K562 (cell line): ENCODE measurements around the gene TNIK. TPM values are rescaled to one million over a fixed set of nuclear protein-coding genes. Genes with fewer than 3 reads are reported as not detected.
A peak's percentile ranks its signal among the peaks of the same experiment; 100 is the strongest.

Experiments
- LCOR ChIP-seq: sonication (generic); formaldehyde crosslinking; IDR thresholded peaks from 2 replicates; pipeline ENCODE4 v1.8.0; 2022; ENCODE audit warnings: mild to moderate bottlenecking, missing genetic modification reagents
- RAD21 ChIP-seq, 2 experiments: fragments of 250-450 bp in 1 of 2; fragments of 450-650 bp in 1 of 2; sonication (Bioruptor Pico) in 1 of 2; formaldehyde crosslinking in 1 of 2; IDR thresholded peaks in 1 of 2; conservative IDR thresholded peaks in 1 of 2; 2 replicates each; pipeline versions ENCODE4 v1.4.0 to v1.8.0; 2020 to 2022; ENCODE audit warnings: mild to moderate bottlenecking in 2 of 2, moderate library complexity in 1 of 2
- RAD51 ChIP-seq: fragments of 450-650 bp; IDR thresholded peaks from 2 replicates; pipeline ENCODE4 v1.7.1; 2016; ENCODE audit warnings: low read depth, mild to moderate bottlenecking, borderline replicate concordance
- SMAD4 ChIP-seq: fragments of 250-450 bp; sonication (Bioruptor Pico); conservative IDR thresholded peaks from 2 replicates; pipeline ENCODE4 v1.8.0; 2021; ENCODE audit warnings: inconsistent platforms, mild to moderate bottlenecking, moderate library complexity
- SMC3 ChIP-seq: conservative IDR thresholded peaks from 2 replicates; pipeline ENCODE4 v1.6.1; 2011; ENCODE audit warnings: low read depth, low read length, improper control_type of control experiment; ENCODE audit not compliant: insufficient read depth
- polyA plus RNA-seq, 8 experiments: library from polyadenylated mRNA; depleted of rRNA in 4 of 8; stranded (reverse) in 5 of 8; unstranded in 3 of 8; fragments of >200 nt; fragmentation: Nextera tagmentation in 2 of 8; fragmentation: Illumina TruSeq in 1 of 8; extraction: Ambion mirVana in 2 of 8; extraction: Trizol in 1 of 8; gene quantifications; 2 replicates each; pipeline versions ENCODE4 v1.2.1 to v1.2.3, GENCODE V29; 2011 to 2014; ENCODE audit warnings: inconsistent platforms in 1 of 8, missing spikeins in 1 of 8
- total RNA-seq, 7 experiments: library from RNA; depleted of rRNA in 6 of 7; stranded (reverse); fragments of >200 nt in 6 of 7; fragmentation: Illumina TruSeq in 2 of 7; extraction: Trizol in 2 of 7; gene quantifications; 2 replicates each; pipeline versions ENCODE4 v1.2.1 to v1.2.3, GENCODE V29; 2011 to 2021; ENCODE audit warnings: low replicate concordance in 1 of 7
- TF ChIP-seq, protein P1 (sequence below), 2 experiments: fragments of 450-650 bp; formaldehyde crosslinking in 1 of 2; IDR thresholded peaks; 2 replicates each; pipeline versions ENCODE4 v1.4.0 to v1.6.1; 2014 to 2020; ENCODE audit warnings: mild to moderate bottlenecking in 2 of 2, borderline replicate concordance in 1 of 2, low read depth in 1 of 2
- TF ChIP-seq, protein P2 (sequence below), 3 experiments: IDR thresholded peaks in 2 of 3; conservative IDR thresholded peaks in 1 of 3; 2 replicates each; pipeline ENCODE4 v1.5.1; 2011 to 2012; ENCODE audit warnings: low read length in 3 of 3, mild to moderate bottlenecking in 3 of 3, control low read depth in 2 of 3, improper control_type of control experiment in 1 of 3, inconsistent platforms in 1 of 3, low read depth in 1 of 3, mixed read lengths in 1 of 3, moderate library complexity in 1 of 3; ENCODE audit not compliant: insufficient read depth in 2 of 3
- TF ChIP-seq, protein P3 (sequence below), 2 experiments: IDR thresholded peaks in 1 of 2; conservative IDR thresholded peaks in 1 of 2; 2 replicates each; pipeline ENCODE4 v1.6.1; 2016; ENCODE audit warnings: low read depth in 2 of 2, mild to moderate bottlenecking in 1 of 2, missing compliant biosample characterization in 1 of 2, missing genetic modification characterization in 1 of 2, moderate library complexity in 1 of 2

The TNIK gene
- total and polyA plus RNA-seq, 9 of the 15 experiments (the other 6 are each of a cell fraction or from before 2014, with no cell fraction given) = 6.6 to 39.0 (median 24.7) TPM

DNA sequence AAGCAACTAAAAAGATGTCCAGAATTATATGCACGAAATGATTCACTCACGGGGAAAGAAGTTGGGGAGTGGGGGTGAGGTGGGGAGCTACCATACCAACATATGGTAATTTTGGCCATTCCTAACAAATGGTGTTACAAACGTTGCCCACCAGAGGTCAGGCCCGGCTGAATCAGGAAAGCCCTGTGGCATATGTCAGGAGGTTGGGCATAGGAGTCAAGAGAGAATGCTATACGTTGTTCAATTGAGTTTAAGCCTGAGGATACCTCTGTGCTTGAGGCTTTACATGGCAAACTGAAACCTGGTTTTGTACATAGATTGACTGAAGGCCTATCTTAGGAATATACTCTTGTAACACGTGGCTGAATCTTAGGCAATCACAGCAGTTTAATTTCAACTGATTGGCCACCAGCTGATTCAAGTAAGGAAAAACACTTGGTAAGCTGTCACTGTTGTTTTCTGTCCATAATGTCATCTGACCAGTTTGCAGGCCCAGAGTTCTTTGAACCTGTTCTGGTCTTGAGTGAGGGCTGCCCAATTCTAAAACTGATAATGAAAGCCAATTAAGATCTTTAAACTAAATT is 410.3 kb downstream of the TNIK start (continued):
- TF ChIP-seq, protein P1, sequence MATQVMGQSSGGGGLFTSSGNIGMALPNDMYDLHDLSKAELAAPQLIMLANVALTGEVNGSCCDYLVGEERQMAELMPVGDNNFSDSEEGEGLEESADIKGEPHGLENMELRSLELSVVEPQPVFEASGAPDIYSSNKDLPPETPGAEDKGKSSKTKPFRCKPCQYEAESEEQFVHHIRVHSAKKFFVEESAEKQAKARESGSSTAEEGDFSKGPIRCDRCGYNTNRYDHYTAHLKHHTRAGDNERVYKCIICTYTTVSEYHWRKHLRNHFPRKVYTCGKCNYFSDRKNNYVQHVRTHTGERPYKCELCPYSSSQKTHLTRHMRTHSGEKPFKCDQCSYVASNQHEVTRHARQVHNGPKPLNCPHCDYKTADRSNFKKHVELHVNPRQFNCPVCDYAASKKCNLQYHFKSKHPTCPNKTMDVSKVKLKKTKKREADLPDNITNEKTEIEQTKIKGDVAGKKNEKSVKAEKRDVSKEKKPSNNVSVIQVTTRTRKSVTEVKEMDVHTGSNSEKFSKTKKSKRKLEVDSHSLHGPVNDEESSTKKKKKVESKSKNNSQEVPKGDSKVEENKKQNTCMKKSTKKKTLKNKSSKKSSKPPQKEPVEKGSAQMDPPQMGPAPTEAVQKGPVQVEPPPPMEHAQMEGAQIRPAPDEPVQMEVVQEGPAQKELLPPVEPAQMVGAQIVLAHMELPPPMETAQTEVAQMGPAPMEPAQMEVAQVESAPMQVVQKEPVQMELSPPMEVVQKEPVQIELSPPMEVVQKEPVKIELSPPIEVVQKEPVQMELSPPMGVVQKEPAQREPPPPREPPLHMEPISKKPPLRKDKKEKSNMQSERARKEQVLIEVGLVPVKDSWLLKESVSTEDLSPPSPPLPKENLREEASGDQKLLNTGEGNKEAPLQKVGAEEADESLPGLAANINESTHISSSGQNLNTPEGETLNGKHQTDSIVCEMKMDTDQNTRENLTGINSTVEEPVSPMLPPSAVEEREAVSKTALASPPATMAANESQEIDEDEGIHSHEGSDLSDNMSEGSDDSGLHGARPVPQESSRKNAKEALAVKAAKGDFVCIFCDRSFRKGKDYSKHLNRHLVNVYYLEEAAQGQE (IDR thresholded peaks at IDR 0.05; ENCODE audit: borderline replicate concordance) = peak; percentile 72; the same call in 1 of the 2 replicates
- TF ChIP-seq, protein P1 (CRISPR knock-in tag; IDR thresholded peaks at IDR 0.05; ENCODE audit: low read depth) = no peak
- TF ChIP-seq SMC3 = peak; percentile 86
- TF ChIP-seq, protein P2, sequence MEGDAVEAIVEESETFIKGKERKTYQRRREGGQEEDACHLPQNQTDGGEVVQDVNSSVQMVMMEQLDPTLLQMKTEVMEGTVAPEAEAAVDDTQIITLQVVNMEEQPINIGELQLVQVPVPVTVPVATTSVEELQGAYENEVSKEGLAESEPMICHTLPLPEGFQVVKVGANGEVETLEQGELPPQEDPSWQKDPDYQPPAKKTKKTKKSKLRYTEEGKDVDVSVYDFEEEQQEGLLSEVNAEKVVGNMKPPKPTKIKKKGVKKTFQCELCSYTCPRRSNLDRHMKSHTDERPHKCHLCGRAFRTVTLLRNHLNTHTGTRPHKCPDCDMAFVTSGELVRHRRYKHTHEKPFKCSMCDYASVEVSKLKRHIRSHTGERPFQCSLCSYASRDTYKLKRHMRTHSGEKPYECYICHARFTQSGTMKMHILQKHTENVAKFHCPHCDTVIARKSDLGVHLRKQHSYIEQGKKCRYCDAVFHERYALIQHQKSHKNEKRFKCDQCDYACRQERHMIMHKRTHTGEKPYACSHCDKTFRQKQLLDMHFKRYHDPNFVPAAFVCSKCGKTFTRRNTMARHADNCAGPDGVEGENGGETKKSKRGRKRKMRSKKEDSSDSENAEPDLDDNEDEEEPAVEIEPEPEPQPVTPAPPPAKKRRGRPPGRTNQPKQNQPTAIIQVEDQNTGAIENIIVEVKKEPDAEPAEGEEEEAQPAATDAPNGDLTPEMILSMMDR (IDR thresholded peaks at IDR 0.05 in 2 of 3, conservative IDR thresholded peaks at IDR 0.05 in 1 of 3; ENCODE audit: insufficient read depth in 2 of 3, low read depth in 1 of 3, low read length in 3 of 3) = peak; percentile 72 to 83 (median 78)
- TF ChIP-seq RAD51 = 0 out of 2 replicates have a peak, but pooled peaks have one; percentile 10
- TF ChIP-seq RAD21 (CRISPR knock-in tag; conservative IDR thresholded peaks at IDR 0.05 in 1 of 2, IDR thresholded peaks at IDR 0.05 in 1 of 2) = peak; percentile 75 to 90
- no peak for TF ChIP-seq LCOR
- TF ChIP-seq, protein P3, sequence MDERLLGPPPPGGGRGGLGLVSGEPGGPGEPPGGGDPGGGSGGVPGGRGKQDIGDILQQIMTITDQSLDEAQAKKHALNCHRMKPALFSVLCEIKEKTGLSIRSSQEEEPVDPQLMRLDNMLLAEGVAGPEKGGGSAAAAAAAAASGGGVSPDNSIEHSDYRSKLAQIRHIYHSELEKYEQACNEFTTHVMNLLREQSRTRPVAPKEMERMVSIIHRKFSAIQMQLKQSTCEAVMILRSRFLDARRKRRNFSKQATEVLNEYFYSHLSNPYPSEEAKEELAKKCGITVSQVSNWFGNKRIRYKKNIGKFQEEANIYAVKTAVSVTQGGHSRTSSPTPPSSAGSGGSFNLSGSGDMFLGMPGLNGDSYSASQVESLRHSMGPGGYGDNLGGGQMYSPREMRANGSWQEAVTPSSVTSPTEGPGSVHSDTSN (CRISPR knock-in tag; IDR thresholded peaks at IDR 0.05; ENCODE audit: low read depth) = no peak
- TF ChIP-seq, protein P3 (tag; conservative IDR thresholded peaks at IDR 0.05; ENCODE audit: low read depth) = no peak
- no peak for TF ChIP-seq SMAD4 (CRISPR knock-in tag)
